Liver (tissue), 9 donors: ENCODE measurements around the gene IQSEC1. TPM values are rescaled to one million over a fixed set of nuclear protein-coding genes. Genes with fewer than 3 reads are reported as not detected.

Experiments
- DNase-seq: peaks from one replicate; pipeline ENCODE4 v3.0.0-alpha.2; 2017; ENCODE audit warnings: low spot score
- H3K27ac ChIP-seq, 2 donors: one replicate each; pipeline ENCODE4 v1.7.0; 2013; ENCODE audit warnings: inconsistent platforms in 2 of 2, low read length in 2 of 2, control low read depth in 1 of 2, low read depth in 1 of 2, mild to moderate bottlenecking in 1 of 2
- H3K27me3 ChIP-seq, 4 donors: one replicate each; pipeline versions ENCODE4 v1.6.1 to v1.7.0; 2013; ENCODE audit warnings: low read length in 3 of 4, inconsistent platforms in 1 of 4, mild to moderate bottlenecking in 1 of 4, moderate library complexity in 1 of 4; ENCODE audit not compliant: control insufficient read depth in 4 of 4, insufficient read depth in 4 of 4
- H3K36me3 ChIP-seq, 4 donors: one replicate each; pipeline versions ENCODE4 v1.6.1 to v1.7.0; 2013; ENCODE audit warnings: low read length in 3 of 4, mild to moderate bottlenecking in 3 of 4, low read depth in 1 of 4, moderate library complexity in 1 of 4; ENCODE audit not compliant: control insufficient read depth in 4 of 4, insufficient read depth in 3 of 4
- H3K4me1 ChIP-seq, 4 donors: one replicate each; pipeline versions ENCODE4 v1.6.1 to v1.7.0; 2013; ENCODE audit warnings: low read length in 3 of 4, mild to moderate bottlenecking in 3 of 4, moderate library complexity in 1 of 4; ENCODE audit not compliant: control insufficient read depth in 4 of 4, insufficient read depth in 4 of 4
- H3K4me3 ChIP-seq, 3 donors: one replicate each; pipeline versions ENCODE4 v1.6.1 to v1.7.0; 2013; ENCODE audit warnings: low read length in 3 of 3, control low read depth in 1 of 3, low read depth in 1 of 3, mild to moderate bottlenecking in 1 of 3
- H3K9ac ChIP-seq, 2 donors: one replicate each; pipeline ENCODE4 v1.7.0; 2013; ENCODE audit warnings: low read length in 2 of 2, mild to moderate bottlenecking in 2 of 2, moderate library complexity in 2 of 2, control low read depth in 1 of 2, low read depth in 1 of 2
- H3K9me3 ChIP-seq, 4 donors: one replicate each; pipeline versions ENCODE4 v1.6.1 to v1.7.0; 2013; ENCODE audit warnings: low read length in 3 of 4; ENCODE audit not compliant: control insufficient read depth in 4 of 4
- ATF3 ChIP-seq: IDR thresholded peaks from 2 replicates; pipeline ENCODE4 v1.6.1; 2016; ENCODE audit warnings: antibody characterized with exemption
- CTCF ChIP-seq: fragments of 150-350 bp; IDR thresholded peaks from 2 replicates; pipeline ENCODE4 v1.5.1; 2017; ENCODE audit warnings: improper control_type of control experiment, low read depth, low read length; ENCODE audit not compliant: missing input control
- EGR1 ChIP-seq, 2 donors: IDR thresholded peaks; 2 replicates each; pipeline ENCODE4 v1.6.1; 2016 to 2018; ENCODE audit warnings: antibody characterized with exemption in 2 of 2, low read depth in 2 of 2
- FOXA1 ChIP-seq: IDR thresholded peaks from 2 replicates; pipeline ENCODE4 v1.6.1; 2016; ENCODE audit warnings: antibody characterized with exemption
- FOXA2 ChIP-seq: IDR thresholded peaks from 2 replicates; pipeline ENCODE4 v1.6.1; 2016; ENCODE audit warnings: antibody characterized with exemption
- GABPA ChIP-seq, 2 donors: IDR thresholded peaks in 1 of 2; conservative IDR thresholded peaks in 1 of 2; 2 replicates each; pipeline ENCODE4 v1.6.1; 2016; ENCODE audit warnings: antibody characterized with exemption in 2 of 2, mild to moderate bottlenecking in 1 of 2, moderate library complexity in 1 of 2
- HNF4A ChIP-seq, 2 donors: conservative IDR thresholded peaks; 2 replicates each; pipeline ENCODE4 v1.6.1; 2016; ENCODE audit warnings: antibody characterized with exemption in 2 of 2, mild to moderate bottlenecking in 2 of 2
- HNF4G ChIP-seq: IDR thresholded peaks from 2 replicates; pipeline ENCODE4 v1.6.1; 2016; ENCODE audit warnings: antibody characterized with exemption
- JUND ChIP-seq, 2 donors: IDR thresholded peaks; 2 replicates each; pipeline ENCODE4 v1.6.1; 2016; ENCODE audit warnings: antibody characterized with exemption in 2 of 2
- MAX ChIP-seq: IDR thresholded peaks from 2 replicates; pipeline ENCODE4 v1.6.1; 2016; ENCODE audit warnings: antibody characterized with exemption
- NR2F2 ChIP-seq: IDR thresholded peaks from 2 replicates; pipeline ENCODE4 v1.6.1; 2016; ENCODE audit warnings: antibody characterized with exemption
- RAD21 ChIP-seq, 2 donors: IDR thresholded peaks; 2 replicates each; pipeline ENCODE4 v1.6.1; 2016; ENCODE audit warnings: antibody characterized with exemption in 2 of 2, mild to moderate bottlenecking in 2 of 2
- REST ChIP-seq: IDR thresholded peaks from 2 replicates; pipeline ENCODE4 v1.6.1; 2016; ENCODE audit warnings: antibody characterized with exemption, mild to moderate bottlenecking
- RXRA ChIP-seq, 2 donors: IDR thresholded peaks; 2 replicates each; pipeline ENCODE4 v1.6.1; 2017 to 2018; ENCODE audit warnings: antibody characterized with exemption in 2 of 2, mild to moderate bottlenecking in 1 of 2
- SP1 ChIP-seq: IDR thresholded peaks from 2 replicates; pipeline ENCODE4 v1.6.1; 2018; ENCODE audit warnings: antibody characterized with exemption, mild to moderate bottlenecking
- TAF1 ChIP-seq: conservative IDR thresholded peaks from 2 replicates; pipeline ENCODE4 v1.6.1; 2016; ENCODE audit warnings: antibody characterized with exemption, mild to moderate bottlenecking
- YY1 ChIP-seq: IDR thresholded peaks from 2 replicates; pipeline ENCODE4 v1.6.1; 2016; ENCODE audit warnings: antibody characterized with exemption, mild to moderate bottlenecking
- ZBTB33 ChIP-seq: IDR thresholded peaks from 2 replicates; pipeline ENCODE4 v1.6.1; 2016; ENCODE audit warnings: antibody characterized with exemption
- WGBS: extraction: QIAGEN DNeasy Blood & Tissue Kit; methylation state at CpG from one replicate; pipeline ENCODE4 v1.1.7; 2013; 5-methylcytosine and 5-hydroxymethylcytosine counted together
- polyA plus RNA-seq, 2 donors: library from polyadenylated mRNA; stranded (reverse) in 1 of 2; unstranded in 1 of 2; fragments of 200-250 nt in 1 of 2; fragments of >200 nt in 1 of 2; fragmentation: Nextera tagmentation in 1 of 2; extraction: Ambion mirVana in 1 of 2; gene quantifications; one replicate each; pipeline versions ENCODE4 v1.2.1 to v1.2.3, GENCODE V29; 2013 to 2015
- total RNA-seq, 2 donors: library from RNA; depleted of rRNA; stranded (reverse); fragments of >200 nt; gene quantifications; one replicate each; pipeline ENCODE4 v1.2.3, GENCODE V29; 2014
- donor health status: healthy.
- donor health status: healthy.
- donor health status: healthy.
- donor health status: healthy.
- donor health status: healthy.

IQSEC1 gene
- total and polyA plus RNA-seq, 4 donors: 12.7 to 56.0 (median 36.2) TPM

GRCh38 chr3:13051581-13051980 lies 21.6 kb downstream of the IQSEC1 start (continued):
- TF ChIP-seq FOXA1 (no peak), NR2F2 (no peak)

- no peak overlapping the region for H3K9ac ChIP-seq
- no peak overlapping the region for H3K4me3 ChIP-seq
- H3K9me3 ChIP-seq: no peaks in the 10 kb centered on the region
- WGBS: 90% methylated on average over 2 of the region's 2 CpGs
- no peak overlapping the region for H3K27ac ChIP-seq
- H3K4me1 ChIP-seq: no peaks in the 10 kb centered on the region
- no peaks in the 10 kb centered on the region for H3K36me3 ChIP-seq
- TF ChIP-seq MAX (no peak), RAD21 (IDR thresholded peaks at IDR 0.05) (no peak), REST (no peak), SP1 (no peak), CTCF (no peak), NR2F2 (no peak), ZBTB33 (no peak), YY1 (no peak), HNF4G (no peak), TAF1 (no peak), JUND (IDR thresholded peaks at IDR 0.05) (no peak), GABPA (IDR thresholded peaks at IDR 0.05 in 1 of 2, conservative IDR thresholded peaks at IDR 0.05 in 1 of 2) (no peak), RXRA (IDR thresholded peaks at IDR 0.05) (no peak), ATF3 (no peak), EGR1 (IDR thresholded peaks at IDR 0.05; ENCODE audit: low read depth in 2 of 2) (no peak), FOXA2 (no peak), HNF4A (conservative IDR thresholded peaks at IDR 0.05) (no peak), FOXA1 (no peak)
- no peaks in the 10 kb centered on the region for H3K27me3 ChIP-seq
- DNase-seq: no peak
Measured at GRCh38 chr3:13051066-13051465, 22.2 kb downstream of the IQSEC1 start.
